PC-3 (cell line): ENCODE results near the gene JUNB.

Experiments
- CTCF ChIP-seq: fragments of 300-600 bp; sonication (generic); conservative IDR thresholded peaks from 2 replicates; pipeline ENCODE4 v1.5.1; 2017; ENCODE audit warnings: antibody characterized with exemption, low read depth, mild to moderate bottlenecking, low read length
- EZH2 ChIP-seq: fragments of 300-600 bp; sonication (generic); IDR thresholded peaks from one replicate; pipeline ENCODE4 v1.6.1; 2017; ENCODE audit warnings: antibody characterized with exemption, mild to moderate bottlenecking, low read length; ENCODE audit not compliant: unreplicated experiment

- TF ChIP-seq CTCF (no peak), EZH2 (no peak)
Measured at GRCh38 chr19:12756150-12756883, 35.0 kb upstream of the JUNB start.
